GM12878 (cell line): ENCODE results near the gene CENPS. TPM values are rescaled to one million over a fixed set of nuclear protein-coding genes. Genes with fewer than 3 reads are reported as not detected.

Source experiments
- ATAC-seq: fragments of 200-7000 bp; cut with Tn5 transposase; 3 replicates; pipeline ENCODE4 v1.9.1; 2020; ENCODE audit warnings: mild to moderate bottlenecking, moderate library complexity
- BruUV-seq: library from RNA; stranded (reverse); fragments of 400-500 nt; replicated peaks from 2 replicates; lab custom pipeline; 2021; lab: Mats Ljungman, UMichigan
- CTCF ChIA-PET: fragments of 300-600 bp; sonication (Branson Sonifier 250); formaldehyde crosslinking; extraction: SDS; loops from one replicate; lab custom pipeline; 2021; ENCODE audit warnings: inconsistent platforms; lab: Yijun Ruan, JAX
- POLR2A ChIA-PET: fragments of 350-600 bp; formaldehyde crosslinking; extraction: SDS; loops from one replicate; lab custom pipeline; 2021; ENCODE audit warnings: inconsistent platforms; lab: Charles Lee
- RAD21 ChIA-PET: fragments of 300-600 bp; sonication (Branson Sonifier 250); formaldehyde crosslinking; loops from one replicate; lab custom pipeline; 2023; ENCODE audit warnings: antibody characterized with exemption; ENCODE audit not compliant: unreplicated experiment; lab: Charles Lee
- SMC1A ChIA-PET: fragments of 300-600 bp; sonication (Branson Sonifier 250); formaldehyde crosslinking; loops from one replicate; lab custom pipeline; 2023; ENCODE audit not compliant: unreplicated experiment, uncharacterized antibody; lab: Charles Lee
- DNase-seq: peaks from one replicate; pipeline ENCODE4 v3.0.0-alpha.2; 2011; ENCODE audit warnings: low read depth, low spot score
- FAIRE-seq: peaks from 3 replicates; lab custom pipeline; 2011; peaks lifted over from hg19 to GRCh38; lab: Jason Lieb, UNC
- H2AFZ ChIP-seq: 2 replicates; pipeline ENCODE4 v1.6.0; 2011; ENCODE audit warnings: low read depth, low read length, control low read depth; ENCODE audit not compliant: control insufficient read depth
- H3K27ac ChIP-seq: 2 replicates; pipeline ENCODE4 v1.5.1; 2011; ENCODE audit warnings: control low read depth; ENCODE audit not compliant: control insufficient read depth, insufficient read depth
- H3K27me3 ChIP-seq, 2 experiments: replicated peaks in 1 of 2; 2 replicates each; pipeline versions ENCODE4 v1.6.0 to v1.6.1; 2011; ENCODE audit warnings: low read length in 1 of 2; ENCODE audit not compliant: control insufficient read depth in 2 of 2, insufficient read depth in 2 of 2
- H3K36me3 ChIP-seq, 2 experiments: 2 replicates each; pipeline ENCODE4 v1.5.1; 2011; ENCODE audit warnings: low read length in 1 of 2; ENCODE audit not compliant: control insufficient read depth in 2 of 2, insufficient read depth in 2 of 2
- H3K4me1 ChIP-seq: 2 replicates; pipeline ENCODE4 v1.6.1; 2011; ENCODE audit warnings: mild to moderate bottlenecking, low read length, moderate library complexity, mixed read lengths; ENCODE audit not compliant: control insufficient read depth, insufficient read depth
- H3K4me2 ChIP-seq: 2 replicates; pipeline ENCODE4 v1.6.0; 2011; ENCODE audit warnings: control low read depth; ENCODE audit not compliant: control insufficient read depth, insufficient read depth
- H3K4me3 ChIP-seq: fragments of 200-600 bp; sonication (generic); 2 replicates; pipeline ENCODE4 v1.5.1; 2016
- H3K79me2 ChIP-seq: 2 replicates; pipeline ENCODE4 v1.6.0; 2011; ENCODE audit warnings: low read length; ENCODE audit not compliant: control insufficient read depth, insufficient read depth
- H3K9ac ChIP-seq: 2 replicates; pipeline ENCODE4 v1.8.0; 2011; ENCODE audit warnings: low read length, control low read depth, mixed read lengths; ENCODE audit not compliant: control insufficient read depth, insufficient read depth
- H3K9me3 ChIP-seq: replicated peaks from 3 replicates; pipeline ENCODE4 v1.5.1; 2011; ENCODE audit warnings: mild to moderate bottlenecking, low read length; ENCODE audit not compliant: control insufficient read depth, insufficient read depth
- H4K20me1 ChIP-seq: 2 replicates; pipeline ENCODE4 v1.6.0; 2011; ENCODE audit not compliant: control insufficient read depth, insufficient read depth
- ATF7 ChIP-seq: fragments of 450-650 bp; IDR thresholded peaks from 2 replicates; pipeline ENCODE4 v1.6.1; 2016; ENCODE audit warnings: low read depth, mild to moderate bottlenecking
- BHLHE40 ChIP-seq, 2 experiments: fragments of 450-650 bp in 1 of 2; IDR thresholded peaks; 2 replicates each; pipeline ENCODE4 v1.6.1; 2011 to 2017; ENCODE audit warnings: low read depth in 2 of 2, borderline replicate concordance in 1 of 2, improper control_type of control experiment in 1 of 2, low read length in 1 of 2, mild to moderate bottlenecking in 1 of 2
- CHD1 ChIP-seq: IDR thresholded peaks from 2 replicates; pipeline ENCODE4 v1.6.1; 2012; ENCODE audit warnings: low read depth, low read length, improper control_type of control experiment
- CREB1 ChIP-seq: IDR thresholded peaks from 2 replicates; pipeline ENCODE4 v1.6.1; 2012; ENCODE audit warnings: low read depth, mild to moderate bottlenecking, inconsistent platforms
- ESRRA ChIP-seq: IDR thresholded peaks from 2 replicates; pipeline ENCODE4 v1.6.1; 2012; ENCODE audit warnings: mild to moderate bottlenecking, low read length, improper control_type of control experiment
- GATAD2B ChIP-seq: fragments of 450-650 bp; conservative IDR thresholded peaks from 2 replicates; pipeline ENCODE4 v1.6.1; 2017; ENCODE audit warnings: low read depth, mild to moderate bottlenecking, moderate library complexity
- MTA3 ChIP-seq: IDR thresholded peaks from 2 replicates; pipeline ENCODE4 v1.6.1; 2012; ENCODE audit warnings: low read length, inconsistent platforms, borderline replicate concordance
- NFXL1 ChIP-seq: fragments of 450-650 bp; IDR thresholded peaks from 2 replicates; pipeline ENCODE4 v1.6.1; 2017; ENCODE audit warnings: antibody characterized with exemption, mild to moderate bottlenecking, borderline replicate concordance
- RAD51 ChIP-seq: fragments of 450-650 bp; IDR thresholded peaks from 2 replicates; pipeline ENCODE4 v1.6.1; 2016; ENCODE audit warnings: moderate library complexity, mild to moderate bottlenecking, inconsistent platforms
- RELA ChIP-seq: fragments of 450-650 bp; IDR thresholded peaks from 2 replicates; pipeline ENCODE4 v1.8.0; 2014; ENCODE audit warnings: borderline replicate concordance; ENCODE audit not compliant: partially characterized antibody
- SREBF2 ChIP-seq: IDR thresholded peaks from 2 replicates; pipeline ENCODE4 v1.6.1; 2012; ENCODE audit warnings: mild to moderate bottlenecking, low read length
- WRNIP1 ChIP-seq: IDR thresholded peaks from 2 replicates; pipeline ENCODE4 v1.6.1; 2011; ENCODE audit warnings: low read depth, low read length, improper control_type of control experiment, borderline replicate concordance
- ZBED1 ChIP-seq: IDR thresholded peaks from 2 replicates; pipeline ENCODE4 v1.6.1; 2016; ENCODE audit warnings: borderline replicate concordance
- ZNF207 ChIP-seq: fragments of 450-650 bp; IDR thresholded peaks from 2 replicates; pipeline ENCODE4 v1.6.1; 2014; ENCODE audit warnings: antibody characterized with exemption, mild to moderate bottlenecking, borderline replicate concordance
- ZZZ3 ChIP-seq: IDR thresholded peaks from 2 replicates; pipeline ENCODE4 v1.6.1; 2011; ENCODE audit warnings: low read depth; ENCODE audit not compliant: control insufficient read depth, insufficient read length
- WGBS: methylation state at CpG from one replicate; pipeline ENCODE4 v1.1.6; 2016; ENCODE audit warnings: low lambda C conversion rate; ENCODE audit not compliant: insufficient replicate concordance, insufficient coverage; ENCODE audit errors: missing lambda C conversion rate; 5-methylcytosine and 5-hydroxymethylcytosine counted together
- in situ Hi-C: fragments of 300-500 bp; cut with MboI; formaldehyde crosslinking; loops from 9 replicates; pipeline ENCODE4 v1.14.3; 2018; ENCODE audit warnings: mixed read lengths
- intact Hi-C: fragments of 100-400 bp; cut with micrococcal nuclease; formaldehyde crosslinking; loops from one replicate; pipeline ENCODE4 v1.14.2; 2022; ENCODE audit not compliant: unreplicated experiment
- polyA plus RNA-seq, 11 experiments: library from polyadenylated mRNA; depleted of rRNA in 4 of 11; unstranded in 6 of 11; stranded (reverse) in 5 of 11; fragments of >200 nt; fragmentation: Nextera tagmentation in 4 of 11; fragmentation: Illumina TruSeq in 1 of 11; extraction: Ambion mirVana in 4 of 11; extraction: Trizol in 1 of 11; gene quantifications; 1 replicate in 1 of 11; 2 replicates in 10 of 11; pipeline versions ENCODE4 v1.2.1 to v1.2.3, GENCODE V29; 2011 to 2016; ENCODE audit warnings: inconsistent platforms in 2 of 11, missing spikeins in 2 of 11, low read depth in 1 of 11
- total RNA-seq, 4 experiments: library from RNA; depleted of rRNA in 3 of 4; stranded (reverse); fragments of >200 nt in 3 of 4; fragmentation: Illumina TruSeq in 1 of 4; extraction: Trizol in 1 of 4; gene quantifications; 2 replicates each; pipeline versions ENCODE4 v1.2.1 to v1.2.3, GENCODE V29; 2013 to 2021
- TF ChIP-seq, protein P1 (sequence below): IDR thresholded peaks from 2 replicates; pipeline ENCODE4 v1.6.1; 2012; ENCODE audit warnings: low read depth, low read length, improper control_type of control experiment
- TF ChIP-seq, protein P2 (sequence below): fragments of 450-650 bp; conservative IDR thresholded peaks from 2 replicates; pipeline ENCODE4 v1.6.1; 2017; ENCODE audit warnings: mild to moderate bottlenecking, moderate library complexity

The CENPS gene
- total and polyA plus RNA-seq, 10 of the 15 experiments (the other 5 are each of a cell fraction or from before 2014, with no cell fraction given): 9.4 to 51.7 (median 16.7) TPM

DNA sequence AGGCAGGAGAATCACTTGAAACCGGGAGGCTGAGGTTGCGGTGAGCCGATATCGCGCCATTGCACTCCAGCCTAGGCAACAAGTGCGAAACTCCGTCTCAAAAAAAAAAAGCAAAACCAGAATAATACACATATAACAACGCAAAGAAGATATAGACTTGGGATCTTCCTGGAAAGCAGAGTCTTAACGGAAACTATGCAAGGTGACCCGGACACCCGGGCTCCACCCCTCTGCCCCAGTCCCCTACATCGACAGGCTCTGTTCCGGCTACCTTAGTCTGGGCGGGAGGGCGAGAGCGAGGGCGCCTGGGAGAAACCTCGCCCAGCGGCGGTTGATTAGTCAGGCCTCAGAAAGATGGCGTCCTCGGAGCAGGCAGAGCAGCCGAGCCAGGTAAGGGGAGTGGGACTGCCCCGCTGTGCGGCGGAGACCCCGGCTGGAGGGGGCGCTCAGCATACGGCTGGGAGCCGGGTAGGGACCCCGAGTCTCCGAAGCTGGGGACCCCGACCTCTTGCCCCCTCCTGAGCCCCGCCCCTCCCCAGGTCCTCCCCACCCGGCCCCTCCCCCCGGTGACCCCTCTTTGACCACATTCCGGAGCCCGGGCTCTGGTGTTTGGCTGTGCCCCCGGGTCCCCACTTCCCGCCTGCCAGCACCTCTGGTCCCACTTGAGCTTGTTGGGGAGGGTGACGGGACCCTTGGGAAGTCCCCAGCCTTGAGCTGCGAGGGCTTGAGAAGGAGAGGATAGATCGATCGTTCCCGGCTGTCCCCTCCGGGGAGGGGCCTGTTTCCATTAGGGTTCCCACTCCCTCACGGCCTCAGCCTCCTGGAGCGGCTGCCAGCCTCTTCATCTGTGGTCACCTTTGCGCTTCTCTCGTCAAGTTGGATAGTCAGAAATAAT, 44.6 kb downstream of the CENPS start, which contains the start of gene PEX14:
TSS of gene PEX14 (plus strand) at position 338 of the 895 bp plus-strand sequence. CDS start at position 355, 17 bp downstream.
- in situ Hi-C loops (no loop called here), intact Hi-C loops (loop anchor here (1.0 to 10.0 kb wide), 2 partner anchors 45 to 1430 kb away; partner anchors contain the start of gene CENPS)
- POLR2A ChIA-PET: interaction anchor here (0.6 kb wide), 1 partner anchor 17 kb away, joined by 3 read pairs; no protein-coding TSS in a partner anchor
- BruUV-seq: no TSS peak
- peak; percentile 35 for FAIRE-seq
- RAD21 ChIA-PET: interaction anchor here (0.8 to 1.5 kb wide), 3 partner anchors 11 to 44 kb away, joined by 3 to 10 read pairs (median 3); partner anchors contain the start of gene CENPS
- peak within 1 kb of the TSS; percentile 73 for H3K9ac ChIP-seq
- peak; percentile 54 for DNase-seq
- H2AFZ ChIP-seq: peak within 1 kb of the TSS; percentile 77
- SMC1A ChIA-PET: interaction anchor here (1.1 to 1.5 kb wide), 5 partner anchors 19 to 87 kb away, joined by 3 to 8 read pairs (median 4); partner anchors contain the start of gene CENPS
- H4K20me1 ChIP-seq: no peaks in the 10 kb centered on the region
- peak within 1 kb of the TSS; percentile 96 for H3K4me3 ChIP-seq
- no peaks in the 10 kb centered on the region for H3K9me3 ChIP-seq
- no peaks in the 10 kb centered on the region for H3K36me3 ChIP-seq
- ATAC-seq: peak; percentile 87
- CTCF ChIA-PET: interaction anchor here (0.6 to 1.3 kb wide), 3 partner anchors 19 to 465 kb away, joined by 3 to 10 read pairs (median 7); partner anchors contain the start of gene CENPS
- H3K4me1 ChIP-seq: peaks cover 18% of the 10 kb centered on the region
- no peaks in the 10 kb centered on the region for H3K27me3 ChIP-seq
- peak within 1 kb of the TSS; percentile 61 for H3K4me2 ChIP-seq
- 15% methylated on average over 44 of the region's 50 CpGs for WGBS
- H3K27ac ChIP-seq: peak within 1 kb of the TSS; percentile 74
- H3K79me2 ChIP-seq: peaks cover 41% of the 10 kb centered on the region
- TF ChIP-seq GATAD2B: no peak
- TF ChIP-seq, protein P1, sequence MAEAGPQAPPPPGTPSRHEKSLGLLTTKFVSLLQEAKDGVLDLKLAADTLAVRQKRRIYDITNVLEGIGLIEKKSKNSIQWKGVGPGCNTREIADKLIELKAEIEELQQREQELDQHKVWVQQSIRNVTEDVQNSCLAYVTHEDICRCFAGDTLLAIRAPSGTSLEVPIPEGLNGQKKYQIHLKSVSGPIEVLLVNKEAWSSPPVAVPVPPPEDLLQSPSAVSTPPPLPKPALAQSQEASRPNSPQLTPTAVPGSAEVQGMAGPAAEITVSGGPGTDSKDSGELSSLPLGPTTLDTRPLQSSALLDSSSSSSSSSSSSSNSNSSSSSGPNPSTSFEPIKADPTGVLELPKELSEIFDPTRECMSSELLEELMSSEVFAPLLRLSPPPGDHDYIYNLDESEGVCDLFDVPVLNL: no peak
- no peak for TF ChIP-seq MTA3
- no peak for TF ChIP-seq WRNIP1
- TF ChIP-seq BHLHE40 (IDR thresholded peaks at IDR 0.05; ENCODE audit: borderline replicate concordance in 1 of 2, low read depth in 2 of 2, low read length in 1 of 2): peak; percentile 56 to 82
- no peak for TF ChIP-seq ZBED1
- no peak for TF ChIP-seq ZZZ3
- TF ChIP-seq NFXL1: no peak
- peak; percentile 84 for TF ChIP-seq ESRRA
- TF ChIP-seq RELA: no peak
- TF ChIP-seq CREB1: peak; percentile 65
- TF ChIP-seq, protein P2, sequence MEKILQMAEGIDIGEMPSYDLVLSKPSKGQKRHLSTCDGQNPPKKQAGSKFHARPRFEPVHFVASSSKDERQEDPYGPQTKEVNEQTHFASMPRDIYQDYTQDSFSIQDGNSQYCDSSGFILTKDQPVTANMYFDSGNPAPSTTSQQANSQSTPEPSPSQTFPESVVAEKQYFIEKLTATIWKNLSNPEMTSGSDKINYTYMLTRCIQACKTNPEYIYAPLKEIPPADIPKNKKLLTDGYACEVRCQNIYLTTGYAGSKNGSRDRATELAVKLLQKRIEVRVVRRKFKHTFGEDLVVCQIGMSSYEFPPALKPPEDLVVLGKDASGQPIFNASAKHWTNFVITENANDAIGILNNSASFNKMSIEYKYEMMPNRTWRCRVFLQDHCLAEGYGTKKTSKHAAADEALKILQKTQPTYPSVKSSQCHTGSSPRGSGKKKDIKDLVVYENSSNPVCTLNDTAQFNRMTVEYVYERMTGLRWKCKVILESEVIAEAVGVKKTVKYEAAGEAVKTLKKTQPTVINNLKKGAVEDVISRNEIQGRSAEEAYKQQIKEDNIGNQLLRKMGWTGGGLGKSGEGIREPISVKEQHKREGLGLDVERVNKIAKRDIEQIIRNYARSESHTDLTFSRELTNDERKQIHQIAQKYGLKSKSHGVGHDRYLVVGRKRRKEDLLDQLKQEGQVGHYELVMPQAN: 0 out of 2 replicates have a peak, but pooled peaks have one; percentile 11
- TF ChIP-seq ZNF207: 0 out of 2 replicates have a peak, but pooled peaks have one; percentile 31
- TF ChIP-seq SREBF2: no peak
- no peak for TF ChIP-seq CHD1
- TF ChIP-seq RAD51: peak; percentile 58
- TF ChIP-seq ATF7: no peak
